Liver (tissue), 9 donors: ENCODE data around the gene PACS1. TPM values are rescaled to one million over a fixed set of nuclear protein-coding genes. Genes with fewer than 3 reads are reported as not detected.

Source experiments
- DNase-seq: peaks from one replicate; pipeline ENCODE4 v3.0.0-alpha.2; 2017; ENCODE audit warnings: low spot score
- H3K27ac ChIP-seq, 2 donors: one replicate each; pipeline ENCODE4 v1.7.0; 2013; ENCODE audit warnings: inconsistent platforms in 2 of 2, low read length in 2 of 2, control low read depth in 1 of 2, low read depth in 1 of 2, mild to moderate bottlenecking in 1 of 2
- H3K27me3 ChIP-seq, 4 donors: one replicate each; pipeline versions ENCODE4 v1.6.1 to v1.7.0; 2013; ENCODE audit warnings: low read length in 3 of 4, inconsistent platforms in 1 of 4, mild to moderate bottlenecking in 1 of 4, moderate library complexity in 1 of 4; ENCODE audit not compliant: control insufficient read depth in 4 of 4, insufficient read depth in 4 of 4
- H3K36me3 ChIP-seq, 4 donors: one replicate each; pipeline versions ENCODE4 v1.6.1 to v1.7.0; 2013; ENCODE audit warnings: low read length in 3 of 4, mild to moderate bottlenecking in 3 of 4, low read depth in 1 of 4, moderate library complexity in 1 of 4; ENCODE audit not compliant: control insufficient read depth in 4 of 4, insufficient read depth in 3 of 4
- H3K4me1 ChIP-seq, 4 donors: one replicate each; pipeline versions ENCODE4 v1.6.1 to v1.7.0; 2013; ENCODE audit warnings: low read length in 3 of 4, mild to moderate bottlenecking in 3 of 4, moderate library complexity in 1 of 4; ENCODE audit not compliant: control insufficient read depth in 4 of 4, insufficient read depth in 4 of 4
- H3K4me3 ChIP-seq, 3 donors: one replicate each; pipeline versions ENCODE4 v1.6.1 to v1.7.0; 2013; ENCODE audit warnings: low read length in 3 of 3, control low read depth in 1 of 3, low read depth in 1 of 3, mild to moderate bottlenecking in 1 of 3
- H3K9ac ChIP-seq, 2 donors: one replicate each; pipeline ENCODE4 v1.7.0; 2013; ENCODE audit warnings: low read length in 2 of 2, mild to moderate bottlenecking in 2 of 2, moderate library complexity in 2 of 2, control low read depth in 1 of 2, low read depth in 1 of 2
- H3K9me3 ChIP-seq, 4 donors: one replicate each; pipeline versions ENCODE4 v1.6.1 to v1.7.0; 2013; ENCODE audit warnings: low read length in 3 of 4; ENCODE audit not compliant: control insufficient read depth in 4 of 4
- ATF3 ChIP-seq: IDR thresholded peaks from 2 replicates; pipeline ENCODE4 v1.6.1; 2016; ENCODE audit warnings: antibody characterized with exemption
- CTCF ChIP-seq: fragments of 150-350 bp; IDR thresholded peaks from 2 replicates; pipeline ENCODE4 v1.5.1; 2017; ENCODE audit warnings: improper control_type of control experiment, low read depth, low read length; ENCODE audit not compliant: missing input control
- EGR1 ChIP-seq, 2 donors: IDR thresholded peaks; 2 replicates each; pipeline ENCODE4 v1.6.1; 2016 to 2018; ENCODE audit warnings: antibody characterized with exemption in 2 of 2, low read depth in 2 of 2
- FOXA1 ChIP-seq: IDR thresholded peaks from 2 replicates; pipeline ENCODE4 v1.6.1; 2016; ENCODE audit warnings: antibody characterized with exemption
- FOXA2 ChIP-seq: IDR thresholded peaks from 2 replicates; pipeline ENCODE4 v1.6.1; 2016; ENCODE audit warnings: antibody characterized with exemption
- GABPA ChIP-seq, 2 donors: IDR thresholded peaks in 1 of 2; conservative IDR thresholded peaks in 1 of 2; 2 replicates each; pipeline ENCODE4 v1.6.1; 2016; ENCODE audit warnings: antibody characterized with exemption in 2 of 2, mild to moderate bottlenecking in 1 of 2, moderate library complexity in 1 of 2
- HNF4A ChIP-seq, 2 donors: conservative IDR thresholded peaks; 2 replicates each; pipeline ENCODE4 v1.6.1; 2016; ENCODE audit warnings: antibody characterized with exemption in 2 of 2, mild to moderate bottlenecking in 2 of 2
- HNF4G ChIP-seq: IDR thresholded peaks from 2 replicates; pipeline ENCODE4 v1.6.1; 2016; ENCODE audit warnings: antibody characterized with exemption
- JUND ChIP-seq, 2 donors: IDR thresholded peaks; 2 replicates each; pipeline ENCODE4 v1.6.1; 2016; ENCODE audit warnings: antibody characterized with exemption in 2 of 2
- MAX ChIP-seq: IDR thresholded peaks from 2 replicates; pipeline ENCODE4 v1.6.1; 2016; ENCODE audit warnings: antibody characterized with exemption
- NR2F2 ChIP-seq: IDR thresholded peaks from 2 replicates; pipeline ENCODE4 v1.6.1; 2016; ENCODE audit warnings: antibody characterized with exemption
- RAD21 ChIP-seq, 2 donors: IDR thresholded peaks; 2 replicates each; pipeline ENCODE4 v1.6.1; 2016; ENCODE audit warnings: antibody characterized with exemption in 2 of 2, mild to moderate bottlenecking in 2 of 2
- REST ChIP-seq: IDR thresholded peaks from 2 replicates; pipeline ENCODE4 v1.6.1; 2016; ENCODE audit warnings: antibody characterized with exemption, mild to moderate bottlenecking
- RXRA ChIP-seq, 2 donors: IDR thresholded peaks; 2 replicates each; pipeline ENCODE4 v1.6.1; 2017 to 2018; ENCODE audit warnings: antibody characterized with exemption in 2 of 2, mild to moderate bottlenecking in 1 of 2
- SP1 ChIP-seq: IDR thresholded peaks from 2 replicates; pipeline ENCODE4 v1.6.1; 2018; ENCODE audit warnings: antibody characterized with exemption, mild to moderate bottlenecking
- TAF1 ChIP-seq: conservative IDR thresholded peaks from 2 replicates; pipeline ENCODE4 v1.6.1; 2016; ENCODE audit warnings: antibody characterized with exemption, mild to moderate bottlenecking
- YY1 ChIP-seq: IDR thresholded peaks from 2 replicates; pipeline ENCODE4 v1.6.1; 2016; ENCODE audit warnings: antibody characterized with exemption, mild to moderate bottlenecking
- ZBTB33 ChIP-seq: IDR thresholded peaks from 2 replicates; pipeline ENCODE4 v1.6.1; 2016; ENCODE audit warnings: antibody characterized with exemption
- WGBS: extraction: QIAGEN DNeasy Blood & Tissue Kit; methylation state at CpG from one replicate; pipeline ENCODE4 v1.1.7; 2013; 5-methylcytosine and 5-hydroxymethylcytosine counted together
- polyA plus RNA-seq, 2 donors: library from polyadenylated mRNA; stranded (reverse) in 1 of 2; unstranded in 1 of 2; fragments of 200-250 nt in 1 of 2; fragments of >200 nt in 1 of 2; fragmentation: Nextera tagmentation in 1 of 2; extraction: Ambion mirVana in 1 of 2; gene quantifications; one replicate each; pipeline versions ENCODE4 v1.2.1 to v1.2.3, GENCODE V29; 2013 to 2015
- total RNA-seq, 2 donors: library from RNA; depleted of rRNA; stranded (reverse); fragments of >200 nt; gene quantifications; one replicate each; pipeline ENCODE4 v1.2.3, GENCODE V29; 2014
- donor health status: healthy.
- donor health status: healthy.
- donor health status: healthy.
- donor health status: healthy.
- donor health status: healthy.

The PACS1 gene
- total and polyA plus RNA-seq, 4 donors, result 2.7 to 9.1 (median 7.3) TPM

GRCh38 chr11:66224226-66224855 lies 154.3 kb downstream of the PACS1 start:
- peaks cover 0 to 10% (median under 1%) of the 10 kb centered on the region in 4 donors for H3K36me3 ChIP-seq
- TF ChIP-seq FOXA2 (no peak), RXRA (IDR thresholded peaks at IDR 0.05) (no peak), FOXA1 (no peak), EGR1 (IDR thresholded peaks at IDR 0.05; ENCODE audit: low read depth in 2 of 2) (no peak), GABPA (IDR thresholded peaks at IDR 0.05 in 1 of 2, conservative IDR thresholded peaks at IDR 0.05 in 1 of 2) (no peak), ATF3 (no peak), RAD21 (IDR thresholded peaks at IDR 0.05) (no peak), CTCF (no peak), YY1 (no peak), MAX (no peak), NR2F2 (no peak)
- H3K27ac ChIP-seq, result no peak overlapping the region
- no peak overlapping the region for H3K4me3 ChIP-seq
- 98% methylated on average over 10 of the region's 10 CpGs for WGBS
- DNase-seq, result no peak
- H3K9ac ChIP-seq, result no peak overlapping the region
- no peaks in the 10 kb centered on the region for H3K27me3 ChIP-seq
- H3K4me1 ChIP-seq, result peaks cover 0 to 3% (median 0%) of the 10 kb centered on the region in 4 donors
- H3K9me3 ChIP-seq, result no peaks in the 10 kb centered on the region

- H3K27ac ChIP-seq, result no peak overlapping the region
- no peaks in the 10 kb centered on the region for H3K9me3 ChIP-seq
- no peaks in the 10 kb centered on the region for H3K27me3 ChIP-seq
- WGBS, result 93% methylated on average over 2 of the region's 2 CpGs
- no peak for DNase-seq
- H3K4me1 ChIP-seq, result peaks cover 0 to 3% (median 0%) of the 10 kb centered on the region in 4 donors
- no peak overlapping the region for H3K9ac ChIP-seq
- H3K4me3 ChIP-seq, result no peak overlapping the region
- TF ChIP-seq CTCF (no peak), TAF1 (no peak), MAX (no peak), FOXA2 (no peak), YY1 (no peak), RXRA (IDR thresholded peaks at IDR 0.05) (no peak), EGR1 (IDR thresholded peaks at IDR 0.05; ENCODE audit: low read depth in 2 of 2) (no peak), ZBTB33 (no peak), JUND (IDR thresholded peaks at IDR 0.05) (no peak), RAD21 (IDR thresholded peaks at IDR 0.05) (no peak), ATF3 (no peak), FOXA1 (no peak), GABPA (IDR thresholded peaks at IDR 0.05 in 1 of 2, conservative IDR thresholded peaks at IDR 0.05 in 1 of 2) (no peak), HNF4A (conservative IDR thresholded peaks at IDR 0.05) (no peak), HNF4G (no peak), NR2F2 (no peak), REST (no peak), SP1 (no peak)
- peaks cover 0 to 10% (median 0%) of the 10 kb centered on the region in 4 donors for H3K36me3 ChIP-seq
Measured at GRCh38 chr11:66225066-66225465, 155.0 kb downstream of the PACS1 start.
